H1 (cell line): ENCODE measurements around the gene SLC35G6. TPM values are rescaled to one million over a fixed set of nuclear protein-coding genes. Genes with fewer than 3 reads are reported as not detected.

Experiments used
- ATF2 ChIP-seq: IDR thresholded peaks from 2 replicates; pipeline ENCODE4 v1.6.1; 2012; ENCODE audit warnings: low read length, inconsistent platforms
- BCL11A ChIP-seq, 2 experiments: IDR thresholded peaks; one replicate each; pipeline ENCODE4 v1.6.1; 2011; ENCODE audit warnings: low read depth in 2 of 2, low read length in 2 of 2, mild to moderate bottlenecking in 2 of 2
- BRCA1 ChIP-seq: IDR thresholded peaks from 2 replicates; pipeline ENCODE4 v1.6.1; 2012; ENCODE audit warnings: low read depth, low read length, improper control_type of control experiment
- CBX5 ChIP-seq: fragments of 300-800, 300-1000 bp; sonication (generic); IDR thresholded peaks from 2 replicates; pipeline ENCODE4 v1.7.1; 2016; ENCODE audit warnings: antibody characterized with exemption, low read length, low read depth
- CBX8 ChIP-seq: fragments of 300-800, 300-1000 bp; sonication (generic); IDR thresholded peaks from 2 replicates; pipeline ENCODE4 v1.7.1; 2016; ENCODE audit warnings: low read depth, low read length, borderline replicate concordance
- CTBP2 ChIP-seq: IDR thresholded peaks from 2 replicates; pipeline ENCODE4 v1.7.0; 2011; ENCODE audit warnings: borderline replicate concordance, mild to moderate bottlenecking, moderate library complexity, mixed read lengths, low read length; ENCODE audit not compliant: insufficient read depth, insufficient read length
- E2F6 ChIP-seq: IDR thresholded peaks from 2 replicates; pipeline ENCODE4 v1.6.1; 2012; ENCODE audit warnings: inconsistent platforms
- EP300 ChIP-seq, 2 experiments: IDR thresholded peaks; 1 replicate in 1 of 2; 2 replicates in 1 of 2; pipeline ENCODE4 v1.6.1; 2011 to 2012; ENCODE audit warnings: low read depth in 2 of 2, low read length in 2 of 2, mild to moderate bottlenecking in 2 of 2, borderline replicate concordance in 1 of 2, inconsistent platforms in 1 of 2, moderate library complexity in 1 of 2
- HDAC2 ChIP-seq, 2 experiments: fragments of 300-600 bp in 1 of 2; sonication (generic) in 1 of 2; IDR thresholded peaks; 2 replicates each; pipeline ENCODE4 v1.6.1; 2011 to 2012; ENCODE audit warnings: low read depth in 2 of 2, low read length in 2 of 2, mild to moderate bottlenecking in 2 of 2, moderate library complexity in 2 of 2, borderline replicate concordance in 1 of 2, inconsistent platforms in 1 of 2
- POLR2AphosphoS5 ChIP-seq: IDR thresholded peaks from 2 replicates; pipeline ENCODE4 v1.6.1; 2011; ENCODE audit warnings: low read depth, low read length
- RBBP5 ChIP-seq: IDR thresholded peaks from 2 replicates; pipeline ENCODE4 v1.7.1; 2012; ENCODE audit warnings: low read depth, mild to moderate bottlenecking, inconsistent platforms, low read length, moderate library complexity, borderline replicate concordance
- SIRT6 ChIP-seq: IDR thresholded peaks from one replicate; pipeline ENCODE4 v1.7.1; 2012; ENCODE audit warnings: low read length, inconsistent platforms
- SP4 ChIP-seq: IDR thresholded peaks from 2 replicates; pipeline ENCODE4 v1.6.1; 2012; ENCODE audit warnings: low read length, inconsistent platforms
- SRF ChIP-seq: IDR thresholded peaks from 2 replicates; pipeline ENCODE4 v1.6.1; 2011; ENCODE audit warnings: mild to moderate bottlenecking, low read depth, low read length, moderate library complexity
- TAF1 ChIP-seq: IDR thresholded peaks from 2 replicates; pipeline ENCODE4 v1.6.1; 2011; ENCODE audit warnings: mild to moderate bottlenecking, low read depth, low read length
- polyA plus RNA-seq, 7 experiments: library from polyadenylated mRNA; depleted of rRNA in 3 of 7; stranded (reverse) in 5 of 7; unstranded in 2 of 7; fragments of >200 nt in 5 of 7; fragments of 200-250 nt in 2 of 7; gene quantifications; 1 replicate in 5 of 7; 2 replicates in 1 of 7; 4 replicates in 1 of 7; pipeline versions ENCODE4 v1.2.1 to v1.2.3, GENCODE V29; 2011 to 2013; ENCODE audit warnings: missing spikeins in 2 of 7, mixed read lengths in 2 of 7
- total RNA-seq: library from RNA; stranded (reverse); fragmentation: NEBNext Ultra II Directional; extraction: Animal tissue kit (Norgen Biotek cat#: 25700); gene quantifications from 2 replicates; pipeline ENCODE4 v1.2.1, GENCODE V29; 2021
- TF ChIP-seq, protein P1 (sequence below): IDR thresholded peaks from 2 replicates; pipeline ENCODE4 v1.6.1; 2011; ENCODE audit warnings: low read depth, mild to moderate bottlenecking, low read length; ENCODE audit not compliant: insufficient read depth
- TF ChIP-seq, protein P2 (sequence below), 3 experiments: IDR thresholded peaks; 1 replicate in 2 of 3; 2 replicates in 1 of 3; pipeline versions ENCODE4 v1.5.1 to v1.6.1; 2011; ENCODE audit warnings: low read length in 3 of 3, mild to moderate bottlenecking in 3 of 3, inconsistent platforms in 2 of 3, low read depth in 1 of 3, moderate library complexity in 1 of 3; ENCODE audit not compliant: insufficient read depth in 1 of 3; ENCODE audit errors: control extremely low read depth in 1 of 3

The SLC35G6 gene
- total and polyA plus RNA-seq, 2 of the 8 experiments (the other 6 are each of a cell fraction or from before 2014, with no cell fraction given) = 0.05 TPM; not detected in 1

GRCh38 chr17:7436556-7437368 is 44.5 kb upstream of the SLC35G6 start (continued):
- TF ChIP-seq ATF2 (peak; percentile 93), EP300 (IDR thresholded peaks at IDR 0.05; ENCODE audit: borderline replicate concordance in 1 of 2, low read depth in 2 of 2, low read length in 2 of 2) (peak; percentile 15 to 71; a peak in 2 of 3 replicates), E2F6 (peak; percentile 58), BCL11A (IDR thresholded peaks at IDR 0.05; ENCODE audit: low read depth in 2 of 2, low read length in 2 of 2) (no peak), RBBP5 (peak; percentile 62; the same call in 1 of the 2 replicates), SP4 (no peak), SIRT6 (no peak), CTBP2 (peak; percentile 83), HDAC2 (IDR thresholded peaks at IDR 0.05; ENCODE audit: borderline replicate concordance in 1 of 2, low read depth in 2 of 2, low read length in 2 of 2) (peak in 1 of 2 experiments; percentile 69; a peak in 1 of 4 replicates), TAF1 (peak; percentile 82), CBX5 (no peak), SRF (no peak), POLR2AphosphoS5 (no peak; the same call in none of the 2 replicates), BRCA1 (no peak), CBX8 (no peak)
- TF ChIP-seq, protein P1, sequence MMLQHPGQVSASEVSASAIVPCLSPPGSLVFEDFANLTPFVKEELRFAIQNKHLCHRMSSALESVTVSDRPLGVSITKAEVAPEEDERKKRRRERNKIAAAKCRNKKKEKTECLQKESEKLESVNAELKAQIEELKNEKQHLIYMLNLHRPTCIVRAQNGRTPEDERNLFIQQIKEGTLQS = no peak
- TF ChIP-seq, protein P2, sequence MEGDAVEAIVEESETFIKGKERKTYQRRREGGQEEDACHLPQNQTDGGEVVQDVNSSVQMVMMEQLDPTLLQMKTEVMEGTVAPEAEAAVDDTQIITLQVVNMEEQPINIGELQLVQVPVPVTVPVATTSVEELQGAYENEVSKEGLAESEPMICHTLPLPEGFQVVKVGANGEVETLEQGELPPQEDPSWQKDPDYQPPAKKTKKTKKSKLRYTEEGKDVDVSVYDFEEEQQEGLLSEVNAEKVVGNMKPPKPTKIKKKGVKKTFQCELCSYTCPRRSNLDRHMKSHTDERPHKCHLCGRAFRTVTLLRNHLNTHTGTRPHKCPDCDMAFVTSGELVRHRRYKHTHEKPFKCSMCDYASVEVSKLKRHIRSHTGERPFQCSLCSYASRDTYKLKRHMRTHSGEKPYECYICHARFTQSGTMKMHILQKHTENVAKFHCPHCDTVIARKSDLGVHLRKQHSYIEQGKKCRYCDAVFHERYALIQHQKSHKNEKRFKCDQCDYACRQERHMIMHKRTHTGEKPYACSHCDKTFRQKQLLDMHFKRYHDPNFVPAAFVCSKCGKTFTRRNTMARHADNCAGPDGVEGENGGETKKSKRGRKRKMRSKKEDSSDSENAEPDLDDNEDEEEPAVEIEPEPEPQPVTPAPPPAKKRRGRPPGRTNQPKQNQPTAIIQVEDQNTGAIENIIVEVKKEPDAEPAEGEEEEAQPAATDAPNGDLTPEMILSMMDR (IDR thresholded peaks at IDR 0.05; ENCODE audit: control extremely low read depth in 1 of 3, insufficient read depth in 1 of 3, low read depth in 1 of 3, low read length in 3 of 3) = peak; percentile 63 to 99 (median 79)
